GM12872 (cell line): ENCODE results near the gene SLC39A12.

Source experiments
- CTCF ChIP-seq: IDR thresholded peaks from 3 replicates; pipeline ENCODE4 v1.5.1; 2011; ENCODE audit warnings: low read depth, mild to moderate bottlenecking, low read length, moderate library complexity; ENCODE audit not compliant: insufficient read depth

SLC39A12 gene

DNA sequence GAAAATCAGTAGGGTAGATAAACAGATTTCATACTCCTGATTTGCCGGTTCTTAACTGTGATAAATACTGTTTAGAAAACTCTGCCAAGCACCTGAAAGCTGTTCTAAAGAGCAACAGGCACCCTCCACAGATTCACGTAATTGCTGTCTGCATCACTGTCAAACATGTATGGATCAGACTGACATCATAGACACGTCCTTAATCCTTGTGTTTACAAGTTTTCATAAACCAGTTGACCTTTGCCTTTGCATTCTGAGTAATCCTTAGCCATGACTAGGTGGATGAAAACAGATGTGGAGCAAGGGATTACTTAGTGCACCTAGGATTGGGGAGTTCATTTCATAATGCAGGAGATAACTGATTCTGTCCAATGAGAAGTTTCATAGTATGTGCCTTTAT, 41.6 kb downstream of the SLC39A12 start:
- TF ChIP-seq CTCF = no peak

GRCh38 chr10:18000601-18001000, 48.9 kb downstream of the SLC39A12 start:
- no peak for TF ChIP-seq CTCF

GRCh38 chr10:18005445-18005780, 53.7 kb downstream of the SLC39A12 start:
- no peak for TF ChIP-seq CTCF

DNA sequence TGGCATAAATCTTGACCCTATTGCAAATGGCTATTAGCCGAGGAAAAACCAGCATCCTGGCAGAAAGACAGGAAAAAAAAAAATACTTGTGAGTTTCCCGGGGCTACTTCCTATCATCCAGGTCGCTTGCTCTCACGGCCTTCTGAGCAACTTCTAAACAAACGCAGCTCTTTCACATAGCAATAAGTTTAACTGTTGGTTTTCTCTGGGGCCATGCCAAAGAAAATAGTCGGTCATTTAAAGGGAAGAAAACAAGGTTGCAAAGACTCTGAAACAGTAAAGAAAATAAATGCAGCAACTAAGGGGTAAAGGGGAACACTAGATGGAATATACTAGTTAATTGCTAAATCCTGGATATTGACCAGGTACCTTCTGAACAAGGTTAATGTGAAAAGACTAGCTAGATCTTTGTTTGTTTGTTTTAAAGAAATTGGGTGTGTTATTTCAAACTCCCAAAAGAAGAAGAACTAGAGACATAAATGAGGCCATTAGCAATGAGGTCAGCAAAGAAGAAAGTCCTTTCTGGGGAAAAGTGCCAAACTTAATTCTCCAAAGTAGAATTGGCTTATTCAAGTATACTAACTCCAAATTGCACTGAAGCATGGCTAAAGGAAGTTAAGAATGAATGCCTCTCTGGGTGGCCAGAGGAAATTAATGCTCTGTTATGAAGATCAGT, 54.2 kb downstream of the SLC39A12 start:
- TF ChIP-seq CTCF = no peak

- no peak for TF ChIP-seq CTCF
These were observed 57.3 kb downstream of the SLC39A12 start for GRCh38 chr10:18008986-18009385.

DNA sequence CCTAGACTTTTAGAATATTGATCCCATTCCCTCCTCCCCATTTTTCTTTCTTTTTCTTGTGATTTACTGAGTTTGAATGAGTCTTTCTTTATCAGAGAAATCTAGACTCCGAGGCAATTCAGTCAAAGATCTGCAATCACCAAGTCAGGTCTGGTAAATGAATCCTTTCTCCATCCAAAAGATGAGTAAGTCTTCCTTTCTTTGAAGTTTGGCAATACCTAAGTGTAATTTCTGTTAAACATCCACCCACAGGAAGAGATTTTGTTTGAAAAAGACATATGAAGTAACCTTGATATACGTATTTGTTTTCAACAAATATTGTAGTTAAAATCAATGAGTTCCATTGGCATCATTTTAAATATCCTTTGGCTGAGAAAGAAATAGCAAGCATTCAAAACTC, 58.3 kb downstream of the SLC39A12 start:
- no peak for TF ChIP-seq CTCF

GRCh38 chr10:18020523-18020922, 68.8 kb downstream of the SLC39A12 start:
- TF ChIP-seq CTCF = no peak
